CD8-positive, alpha-beta memory T cell (primary cell): Measurements from ENCODE around the gene ITSN1. TPM values are rescaled to one million over a fixed set of nuclear protein-coding genes. Genes with fewer than 3 reads are reported as not detected.

ENCODE experiments used
- CTCF ChIA-PET: fragments of 350-600 bp; sonication (Branson Sonifier 250); formaldehyde crosslinking; loops from one replicate; lab custom pipeline; 2021; ENCODE audit warnings: antibody characterized with exemption; lab: Charles Lee
- POLR2A ChIA-PET: fragments of 350-600 bp; sonication (Branson Sonifier 250); formaldehyde crosslinking; loops from one replicate; lab custom pipeline; 2021; ENCODE audit warnings: antibody characterized with exemption; lab: Charles Lee
- DNase-seq, 5 donors: peaks; one replicate each; pipeline versions ENCODE4 v3.0.0 to v3.0.0-alpha.2; 2020 to 2022; ENCODE audit warnings: mixed read lengths in 1 of 5
- H3K27ac ChIP-seq: one replicate; pipeline ENCODE4 v1.7.0; 2013; ENCODE audit warnings: low read depth, mild to moderate bottlenecking, low read length, moderate library complexity
- H3K27me3 ChIP-seq: 2 replicates; pipeline ENCODE4 v1.7.0; 2013; ENCODE audit warnings: low read length, mild to moderate bottlenecking; ENCODE audit not compliant: insufficient read depth, poor library complexity, severe bottlenecking
- H3K36me3 ChIP-seq: 2 replicates; pipeline ENCODE4 v1.7.0; 2013; ENCODE audit warnings: mild to moderate bottlenecking, low read length, moderate library complexity; ENCODE audit not compliant: insufficient read depth
- H3K4me1 ChIP-seq: 2 replicates; pipeline ENCODE4 v1.7.0; 2013; ENCODE audit warnings: mild to moderate bottlenecking, low read length, moderate library complexity; ENCODE audit not compliant: insufficient read depth
- H3K4me3 ChIP-seq: 2 replicates; pipeline ENCODE4 v1.7.0; 2013; ENCODE audit warnings: mild to moderate bottlenecking, low read length
- H3K9me3 ChIP-seq: 2 replicates; pipeline ENCODE4 v1.7.0; 2013; ENCODE audit warnings: mild to moderate bottlenecking, low read length
- H3K27ac Mint-ChIP-seq, 8 donors: one replicate each; pipeline ENCODE4 v1.8.0; 2020 to 2021; ENCODE audit warnings: mixed read lengths in 8 of 8, mild to moderate bottlenecking in 6 of 8, inconsistent platforms in 3 of 8, moderate library complexity in 3 of 8
- H3K27me3 Mint-ChIP-seq, 2 donors: one replicate each; pipeline ENCODE4 v1.8.0; 2020 to 2021; ENCODE audit warnings: mixed read lengths in 2 of 2, mild to moderate bottlenecking in 1 of 2, moderate library complexity in 1 of 2
- H3K36me3 Mint-ChIP-seq, 3 donors: one replicate each; pipeline ENCODE4 v1.8.0; 2020 to 2021; ENCODE audit warnings: mixed read lengths in 3 of 3, inconsistent platforms in 1 of 3, mild to moderate bottlenecking in 1 of 3
- H3K4me1 Mint-ChIP-seq, 3 donors: one replicate each; pipeline ENCODE4 v1.8.0; 2020 to 2021; ENCODE audit warnings: mixed read lengths in 3 of 3, inconsistent platforms in 1 of 3, mild to moderate bottlenecking in 1 of 3
- H3K4me3 Mint-ChIP-seq, 7 donors: one replicate each; pipeline ENCODE4 v1.8.0; 2020 to 2021; ENCODE audit warnings: mixed read lengths in 7 of 7, mild to moderate bottlenecking in 6 of 7, moderate library complexity in 4 of 7, inconsistent platforms in 2 of 7
- H3K9me3 Mint-ChIP-seq, 5 donors: one replicate each; pipeline ENCODE4 v1.8.0; 2020 to 2022; ENCODE audit warnings: mixed read lengths in 5 of 5, mild to moderate bottlenecking in 3 of 5, moderate library complexity in 2 of 5, inconsistent platforms in 1 of 5
- polyA plus RNA-seq: library from polyadenylated mRNA; unstranded; fragments of 300-500 nt; fragmentation: Illumina TruSeq; gene quantifications from one replicate; pipeline ENCODE4 v1.2.3, GENCODE V29; 2021
- total RNA-seq, 2 experiments: library from RNA; stranded (reverse); gene quantifications; one replicate each; pipeline ENCODE4 v1.2.3, GENCODE V29; 2021

ITSN1 gene
- total and polyA plus RNA-seq, 3 experiments from 2014 or later = 2.7 to 5.5 (median 4.9) TPM

DNA sequence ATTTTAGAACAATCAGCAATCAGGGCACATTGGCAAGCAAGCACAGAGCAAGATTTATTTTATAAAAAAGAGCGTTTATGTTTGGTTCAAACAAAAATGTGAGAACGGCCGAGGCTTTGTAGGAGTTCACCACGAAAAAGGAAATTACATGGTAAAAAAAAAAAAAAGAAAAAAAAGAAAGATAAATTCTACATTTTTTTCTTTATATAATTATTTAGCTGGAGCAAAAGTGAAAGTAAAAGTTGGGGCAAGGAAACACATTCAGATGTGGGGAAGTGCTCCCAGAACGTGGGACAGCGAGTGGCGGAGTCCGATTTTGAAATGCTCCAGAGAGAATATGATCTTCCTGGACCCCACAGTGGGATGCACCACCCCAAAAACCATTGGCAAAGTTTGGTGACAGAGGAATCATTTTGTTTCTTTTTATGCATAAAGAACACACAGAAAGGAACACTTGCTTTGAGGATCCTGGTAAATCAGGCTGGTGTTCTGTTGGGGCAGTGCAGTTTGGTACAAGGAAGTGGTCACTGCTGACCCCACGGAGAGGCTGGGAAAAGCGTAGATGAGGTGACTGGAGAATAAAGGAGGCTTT lies 289.6 kb downstream of the ITSN1 start:
- peaks cover 0 to 3% (median 3%) of the 10 kb centered on the region in 5 donors for H3K9me3 Mint-ChIP-seq
- peak overlapping the region; percentile 91 to 100 (median 96) for H3K4me3 Mint-ChIP-seq
- peak overlapping the region; percentile 96 to 100 (median 99) for H3K27ac Mint-ChIP-seq
- peak in 1 of 5 donors; percentile 56 for DNase-seq
- H3K4me3 ChIP-seq = peak overlapping the region; percentile 83
- H3K36me3 ChIP-seq = no peaks in the 10 kb centered on the region
- peaks cover 38 to 46% (median 41%) of the 10 kb centered on the region in 3 donors for H3K4me1 Mint-ChIP-seq
- peaks cover 0 to 1% of the 10 kb centered on the region in 2 donors for H3K27me3 Mint-ChIP-seq
- peak overlapping the region; percentile 98 for H3K27ac ChIP-seq
- POLR2A ChIA-PET = interaction anchor here (0.6 to 5.5 kb wide), 13 partner anchors 8 to 523 kb away, joined by 3 to 139 read pairs (median 5); partner anchors contain the start of genes MRPS6 and SLC5A3
- peaks cover 8 to 45% (median 14%) of the 10 kb centered on the region in 3 donors for H3K36me3 Mint-ChIP-seq
- H3K27me3 ChIP-seq = no peaks in the 10 kb centered on the region
- CTCF ChIA-PET = interaction anchor here (0.9 to 9.8 kb wide), 8 partner anchors 8 to 202 kb away, joined by 3 to 104 read pairs (median 4); no protein-coding TSS in a partner anchor
- peaks cover 49% of the 10 kb centered on the region for H3K4me1 ChIP-seq
- H3K9me3 ChIP-seq = no peaks in the 10 kb centered on the region

GRCh38 chr21:33932731-33933130 lies 290.4 kb downstream of the ITSN1 start:
- Histone ChIP-seq H3K27ac (peak overlapping the region; percentile 98), H3K27me3 (no peaks in the 10 kb centered on the region), H3K4me1 (peaks cover 57% of the 10 kb centered on the region), H3K36me3 (no peaks in the 10 kb centered on the region), H3K4me3 (peak overlapping the region; percentile 83), H3K9me3 (no peaks in the 10 kb centered on the region)
- Mint-ChIP-seq H3K36me3 (peaks cover 8 to 49% (median 14%) of the 10 kb centered on the region in 3 donors), H3K27ac (peak overlapping the region; percentile 96 to 100 (median 99)), H3K27me3 (peaks cover 0 to 1% of the 10 kb centered on the region in 2 donors), H3K4me3 (peak overlapping the region; percentile 91 to 100 (median 96)), H3K9me3 (peaks cover 0 to 3% (median 3%) of the 10 kb centered on the region in 5 donors), H3K4me1 (peaks cover 46 to 54% (median 47%) of the 10 kb centered on the region in 3 donors)
- ChIA-PET POLR2A (interaction anchor here (1.0 to 5.5 kb wide), 5 partner anchors 9 to 37 kb away, joined by 3 to 139 read pairs (median 7); no protein-coding TSS in a partner anchor), CTCF (interaction anchor here (1.1 to 9.8 kb wide), 6 partner anchors 9 to 140 kb away, joined by 3 to 104 read pairs (median 10); partner anchors contain the start of genes MRPS6 and SLC5A3)
- no peak for DNase-seq

DNA sequence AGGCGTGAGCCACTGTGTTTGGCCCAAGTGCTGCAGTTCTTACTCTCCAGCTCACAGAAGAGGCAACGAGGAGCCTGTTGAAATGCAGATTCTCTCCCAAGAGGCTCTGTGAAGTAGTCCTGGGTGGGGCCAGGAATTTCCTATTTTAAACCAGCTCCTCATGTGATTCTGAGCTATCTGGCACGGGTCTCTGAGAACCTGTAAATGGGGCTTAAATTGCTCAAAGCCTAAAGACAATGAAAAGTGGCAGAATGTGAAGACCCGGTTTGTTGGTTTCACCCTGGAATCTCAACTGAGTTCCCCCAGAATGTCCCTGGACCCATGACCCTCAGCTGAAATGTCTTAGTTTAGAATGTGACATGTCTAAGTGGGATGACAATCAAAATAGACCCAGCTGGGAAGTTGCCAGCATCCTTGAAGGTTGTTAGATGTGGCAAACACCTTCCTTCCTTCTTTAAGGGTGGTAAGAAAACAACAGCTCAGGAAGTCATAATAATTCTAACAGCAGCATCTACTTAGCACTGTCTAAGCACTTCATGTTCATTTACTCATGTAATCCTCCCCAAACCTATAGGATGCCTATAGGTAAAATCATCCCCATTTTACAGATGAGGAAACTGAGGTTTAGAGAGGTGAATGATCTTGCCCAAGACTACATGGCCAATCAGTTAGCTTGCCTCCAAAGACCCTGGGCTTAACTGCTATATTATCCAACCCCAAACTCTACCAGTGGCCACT lies 294.2 kb downstream of the ITSN1 start:
- H3K36me3 Mint-ChIP-seq = peaks cover 13 to 70% (median 31%) of the 10 kb centered on the region in 3 donors
- ChIA-PET CTCF (interaction anchor here (1.1 to 9.8 kb wide), 6 partner anchors 11 to 411 kb away, joined by 3 to 104 read pairs (median 8); no protein-coding TSS in a partner anchor), POLR2A (interaction anchor here (1.2 to 4.6 kb wide), 5 partner anchors 9 to 44 kb away, joined by 4 to 174 read pairs (median 7); no protein-coding TSS in a partner anchor)
- peaks cover 74 to 86% (median 77%) of the 10 kb centered on the region in 3 donors for H3K4me1 Mint-ChIP-seq
- H3K9me3 ChIP-seq = no peaks in the 10 kb centered on the region
- peak overlapping the region; percentile 42 for H3K4me3 ChIP-seq
- H3K9me3 Mint-ChIP-seq = peaks cover 0 to 3% (median 0%) of the 10 kb centered on the region in 5 donors
- peak overlapping the region; percentile 84 to 100 (median 99) for H3K27ac Mint-ChIP-seq
- peak overlapping the region; percentile 91 to 100 (median 96) for H3K4me3 Mint-ChIP-seq
- H3K27me3 ChIP-seq = no peaks in the 10 kb centered on the region
- H3K36me3 ChIP-seq = no peaks in the 10 kb centered on the region
- H3K4me1 ChIP-seq = peaks cover 89% of the 10 kb centered on the region
- DNase-seq = peak; percentile 38 to 84 (median 78)
- H3K27me3 Mint-ChIP-seq = peaks cover 0 to 1% of the 10 kb centered on the region in 2 donors
- peak overlapping the region; percentile 60 for H3K27ac ChIP-seq

GRCh38 chr21:33937146-33937545 lies 294.8 kb downstream of the ITSN1 start:
- ChIA-PET CTCF (interaction anchor here (1.1 to 9.8 kb wide), 6 partner anchors 11 to 411 kb away, joined by 3 to 104 read pairs (median 8); no protein-coding TSS in a partner anchor), POLR2A (interaction anchor here (0.9 to 4.6 kb wide), 5 partner anchors 9 to 20 kb away, joined by 3 to 174 read pairs (median 7); no protein-coding TSS in a partner anchor)
- Histone ChIP-seq H3K27ac (peak overlapping the region; percentile 60), H3K36me3 (no peaks in the 10 kb centered on the region), H3K9me3 (no peaks in the 10 kb centered on the region), H3K4me1 (peaks cover 93% of the 10 kb centered on the region), H3K27me3 (no peaks in the 10 kb centered on the region), H3K4me3 (peak overlapping the region; percentile 21)
- Mint-ChIP-seq H3K27me3 (no peaks in the 10 kb centered on the region), H3K4me1 (peaks cover 69 to 88% (median 72%) of the 10 kb centered on the region in 3 donors), H3K4me3 (peak overlapping the region; percentile 91 to 100 (median 96)), H3K36me3 (peaks cover 11 to 65% (median 29%) of the 10 kb centered on the region in 3 donors), H3K27ac (peak overlapping the region; percentile 84 to 100 (median 99)), H3K9me3 (peaks cover 0 to 2% (median 0%) of the 10 kb centered on the region in 5 donors)
- DNase-seq = no peak

DNA sequence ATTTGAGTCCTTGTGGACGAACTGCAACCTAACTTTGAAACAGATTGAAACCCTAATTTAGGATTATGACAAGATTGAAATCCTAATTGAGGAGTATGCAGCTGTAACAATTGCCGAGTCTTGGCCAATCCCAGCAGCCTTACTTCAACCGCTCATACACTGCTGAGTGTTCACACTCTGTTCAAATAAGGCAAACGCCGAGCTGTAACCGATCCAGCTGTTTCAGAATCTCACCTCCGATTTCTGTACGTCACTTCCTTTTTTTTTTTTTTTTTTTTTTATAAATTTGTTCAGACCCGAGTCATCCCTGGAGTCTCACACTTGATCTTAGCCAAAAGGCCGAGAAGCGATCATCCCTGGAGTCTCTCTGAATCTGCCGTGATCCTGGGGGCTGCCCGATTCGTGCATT lies 295.6 kb downstream of the ITSN1 start:
- Histone ChIP-seq H3K4me3 (no peak overlapping the region), H3K27ac (peak overlapping the region; percentile 60), H3K9me3 (no peaks in the 10 kb centered on the region), H3K36me3 (no peaks in the 10 kb centered on the region), H3K4me1 (peaks cover 88% of the 10 kb centered on the region), H3K27me3 (no peaks in the 10 kb centered on the region)
- DNase-seq = peak in 4 of 5 donors; percentile 42 to 77 (median 58)
- ChIA-PET POLR2A (interaction anchor here (0.5 to 4.6 kb wide), 8 partner anchors 8 to 1987 kb away, joined by 3 to 174 read pairs (median 8); partner anchors contain the start of genes MRPS6 and SLC5A3), CTCF (interaction anchor here (1.8 to 9.8 kb wide), 4 partner anchors 10 to 410 kb away, joined by 5 to 104 read pairs (median 38); no protein-coding TSS in a partner anchor)
- Mint-ChIP-seq H3K9me3 (peaks cover 0 to 2% (median 0%) of the 10 kb centered on the region in 5 donors), H3K27ac (peak overlapping the region; percentile 91 to 100 (median 98)), H3K36me3 (peaks cover 11 to 62% (median 24%) of the 10 kb centered on the region in 3 donors), H3K4me1 (peaks cover 65 to 88% (median 74%) of the 10 kb centered on the region in 3 donors), H3K4me3 (peak overlapping the region; percentile 58 to 100 (median 93)), H3K27me3 (no peaks in the 10 kb centered on the region)

GRCh38 chr21:33938381-33938780 lies 296.1 kb downstream of the ITSN1 start:
- Mint-ChIP-seq H3K9me3 (peaks cover 0 to 2% (median 0%) of the 10 kb centered on the region in 5 donors), H3K27me3 (no peaks in the 10 kb centered on the region), H3K4me3 (peak overlapping the region; percentile 58 to 100 (median 93)), H3K36me3 (peaks cover 13 to 61% (median 27%) of the 10 kb centered on the region in 3 donors), H3K4me1 (peaks cover 64 to 88% (median 77%) of the 10 kb centered on the region in 3 donors), H3K27ac (peak overlapping the region; percentile 91 to 100 (median 98))
- POLR2A ChIA-PET = interaction anchor here (0.5 to 4.6 kb wide), 5 partner anchors 10 to 592 kb away, joined by 3 to 174 read pairs (median 4); partner anchors contain the start of genes MRPS6 and SLC5A3
- CTCF ChIA-PET = interaction anchor here (2.9 to 9.8 kb wide), 3 partner anchors 9 to 409 kb away, joined by 10 to 104 read pairs (median 66); no protein-coding TSS in a partner anchor
- no peaks in the 10 kb centered on the region for H3K9me3 ChIP-seq
- no peaks in the 10 kb centered on the region for H3K36me3 ChIP-seq
- H3K27me3 ChIP-seq = no peaks in the 10 kb centered on the region
- H3K27ac ChIP-seq = peak overlapping the region; percentile 60
- DNase-seq = no peak
- no peak overlapping the region for H3K4me3 ChIP-seq
- peaks cover 84% of the 10 kb centered on the region for H3K4me1 ChIP-seq

DNA sequence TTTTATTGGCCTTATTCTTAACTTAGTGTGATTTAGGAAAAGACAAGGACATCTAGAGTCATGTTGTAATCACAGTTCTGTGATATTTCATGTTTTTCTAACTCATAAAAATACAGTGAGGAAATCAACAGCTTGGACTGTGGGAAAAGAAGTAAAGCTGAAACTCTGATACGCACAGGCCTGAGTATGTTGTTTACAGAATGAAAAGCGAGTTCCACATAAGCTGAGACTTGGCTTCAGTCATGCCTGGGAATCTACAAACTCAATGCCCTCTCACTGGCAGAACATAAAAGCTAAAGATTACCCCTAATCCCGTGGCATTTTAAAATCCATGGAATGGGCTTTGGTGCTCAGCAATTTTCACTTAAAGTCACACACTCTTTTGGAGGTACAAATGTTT lies 296.9 kb downstream of the ITSN1 start:
- Mint-ChIP-seq H3K36me3 (peaks cover 15 to 65% (median 31%) of the 10 kb centered on the region in 3 donors), H3K27ac (peak overlapping the region; percentile 91 to 100 (median 98)), H3K4me1 (peaks cover 64 to 91% (median 79%) of the 10 kb centered on the region in 3 donors), H3K27me3 (no peaks in the 10 kb centered on the region), H3K4me3 (peak overlapping the region in 5 of 7 donors; percentile 32 to 100 (median 35)), H3K9me3 (peaks cover 0 to 2% (median 0%) of the 10 kb centered on the region in 5 donors)
- H3K36me3 ChIP-seq = no peaks in the 10 kb centered on the region
- POLR2A ChIA-PET = interaction anchor here (0.7 to 4.6 kb wide), 2 partner anchors 9 to 686 kb away, joined by 4 to 174 read pairs; no protein-coding TSS in a partner anchor
- no peaks in the 10 kb centered on the region for H3K27me3 ChIP-seq
- H3K27ac ChIP-seq = no peak overlapping the region
- peaks cover 75% of the 10 kb centered on the region for H3K4me1 ChIP-seq
- no peaks in the 10 kb centered on the region for H3K9me3 ChIP-seq
- CTCF ChIA-PET = interaction anchor here (0.7 to 9.8 kb wide), 3 partner anchors 8 to 15 kb away, joined by 3 to 104 read pairs (median 66); no protein-coding TSS in a partner anchor
- no peak overlapping the region for H3K4me3 ChIP-seq
- no peak for DNase-seq
